Measurements from ENCODE around the gene PHIP. TPM values are rescaled to one million over a fixed set of nuclear protein-coding genes. Genes with fewer than 3 reads are reported as not detected.
"Not testable (repeated sequence)": the region's sequence is repeated elsewhere in the genome, so short reads cannot be mapped to it uniquely, and the experiment has no call there.

PHIP gene
- total and polyA plus RNA-seq, 2 donors from 2014 or later, result 4.8 to 30.6 TPM

DNA sequence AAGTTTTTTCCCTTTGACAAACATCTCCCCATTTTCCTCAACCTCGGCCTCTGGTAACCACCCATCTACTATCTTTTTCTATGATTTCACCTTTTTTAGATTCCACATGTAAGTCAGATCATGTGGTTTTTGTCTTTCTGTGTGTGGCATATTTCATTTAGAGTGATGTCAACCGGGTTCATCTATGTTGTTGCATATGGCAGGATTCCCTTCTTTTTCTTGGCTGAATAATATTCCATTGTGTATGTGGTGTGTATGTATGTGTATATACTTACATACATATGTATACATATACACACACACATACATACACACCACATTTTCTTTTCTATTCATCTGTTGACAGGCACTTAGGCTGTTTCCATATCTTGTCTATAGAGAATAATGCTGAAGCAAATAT is 22.2 kb upstream of the PHIP start:
- TF ChIP-seq, protein P1, sequence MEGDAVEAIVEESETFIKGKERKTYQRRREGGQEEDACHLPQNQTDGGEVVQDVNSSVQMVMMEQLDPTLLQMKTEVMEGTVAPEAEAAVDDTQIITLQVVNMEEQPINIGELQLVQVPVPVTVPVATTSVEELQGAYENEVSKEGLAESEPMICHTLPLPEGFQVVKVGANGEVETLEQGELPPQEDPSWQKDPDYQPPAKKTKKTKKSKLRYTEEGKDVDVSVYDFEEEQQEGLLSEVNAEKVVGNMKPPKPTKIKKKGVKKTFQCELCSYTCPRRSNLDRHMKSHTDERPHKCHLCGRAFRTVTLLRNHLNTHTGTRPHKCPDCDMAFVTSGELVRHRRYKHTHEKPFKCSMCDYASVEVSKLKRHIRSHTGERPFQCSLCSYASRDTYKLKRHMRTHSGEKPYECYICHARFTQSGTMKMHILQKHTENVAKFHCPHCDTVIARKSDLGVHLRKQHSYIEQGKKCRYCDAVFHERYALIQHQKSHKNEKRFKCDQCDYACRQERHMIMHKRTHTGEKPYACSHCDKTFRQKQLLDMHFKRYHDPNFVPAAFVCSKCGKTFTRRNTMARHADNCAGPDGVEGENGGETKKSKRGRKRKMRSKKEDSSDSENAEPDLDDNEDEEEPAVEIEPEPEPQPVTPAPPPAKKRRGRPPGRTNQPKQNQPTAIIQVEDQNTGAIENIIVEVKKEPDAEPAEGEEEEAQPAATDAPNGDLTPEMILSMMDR (IDR thresholded peaks at IDR 0.05; ENCODE audit: borderline replicate concordance, extremely low read depth, insufficient read depth), result no peak
- Histone ChIP-seq H3K27ac (ENCODE audit: low read depth in 2 of 2, low read length in 2 of 2) (no peak overlapping the region), H3K36me3 (ENCODE audit: control insufficient read depth in 2 of 3, insufficient read depth in 3 of 3, low read length in 3 of 3) (no peaks in the 10 kb centered on the region), H3K9ac (ENCODE audit: low read length in 3 of 3) (no peak overlapping the region), H3K27me3 (ENCODE audit: control insufficient read depth, insufficient read depth, low read length) (no peaks in the 10 kb centered on the region), H3K9me3 (ENCODE audit: control insufficient read depth in 2 of 3, insufficient read depth in 1 of 3, low read length in 3 of 3) (no peaks in the 10 kb centered on the region), H3K4me1 (ENCODE audit: control insufficient read depth in 2 of 3, insufficient read depth in 2 of 3, low read depth in 1 of 3, low read length in 3 of 3) (no peaks in the 10 kb centered on the region), H3K4me3 (ENCODE audit: low read length in 3 of 3) (no peak overlapping the region)
- no peak for FAIRE-seq
- no peak for DNase-seq
- intact Hi-C loops (cut with DNase I), result no loop called here

GRCh38 chr6:79094938-79095337 is 16.9 kb upstream of the PHIP start:
- Histone ChIP-seq H3K27ac (ENCODE audit: low read depth in 2 of 2, low read length in 2 of 2) (no peak overlapping the region), H3K36me3 (ENCODE audit: control insufficient read depth in 2 of 3, insufficient read depth in 3 of 3, low read length in 3 of 3) (no peaks in the 10 kb centered on the region), H3K4me3 (ENCODE audit: low read length in 3 of 3) (no peak overlapping the region), H3K9me3 (ENCODE audit: control insufficient read depth in 2 of 3, insufficient read depth in 1 of 3, low read length in 3 of 3) (no peaks in the 10 kb centered on the region), H3K9ac (ENCODE audit: low read length in 3 of 3) (no peak overlapping the region), H3K4me1 (ENCODE audit: control insufficient read depth in 2 of 3, insufficient read depth in 2 of 3, low read depth in 1 of 3, low read length in 3 of 3) (no peaks in the 10 kb centered on the region), H3K27me3 (ENCODE audit: control insufficient read depth, insufficient read depth, low read length) (no peaks in the 10 kb centered on the region)
- intact Hi-C loops (cut with DNase I), result no loop called here
- TF ChIP-seq, protein P1 (IDR thresholded peaks at IDR 0.05; ENCODE audit: borderline replicate concordance, extremely low read depth, insufficient read depth), result no peak
- FAIRE-seq (no peak), DNase-seq (no peak)

DNA sequence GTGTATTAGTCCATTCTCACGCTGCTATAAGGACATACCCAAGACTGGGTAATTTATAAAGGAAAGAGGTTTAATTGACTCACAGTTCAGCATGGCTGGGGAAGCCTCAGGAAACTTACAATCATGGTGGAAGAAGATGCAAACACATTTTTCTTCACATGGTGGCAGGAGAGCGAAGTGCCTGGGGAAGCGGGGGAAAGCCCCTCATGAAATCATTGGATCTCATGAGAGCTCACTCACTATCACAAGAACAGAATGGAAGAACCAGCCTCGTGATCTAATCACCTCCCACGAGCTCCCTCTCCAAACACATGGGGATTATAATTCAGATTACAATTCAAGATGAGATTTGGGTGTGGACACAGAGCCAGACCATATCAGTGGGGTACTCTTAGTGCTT is 13.7 kb upstream of the PHIP start:
- FAIRE-seq; H3K4me1 ChIP-seq (ENCODE audit: control insufficient read depth in 2 of 3, insufficient read depth in 2 of 3, low read depth in 1 of 3, low read length in 3 of 3); H3K9ac ChIP-seq (ENCODE audit: low read length in 3 of 3); DNase-seq; H3K27ac ChIP-seq (ENCODE audit: low read depth in 2 of 2, low read length in 2 of 2); H3K36me3 ChIP-seq (ENCODE audit: control insufficient read depth in 2 of 3, insufficient read depth in 3 of 3, low read length in 3 of 3); H3K9me3 ChIP-seq (ENCODE audit: control insufficient read depth in 2 of 3, insufficient read depth in 1 of 3, low read length in 3 of 3); H3K4me3 ChIP-seq (ENCODE audit: low read length in 3 of 3); intact Hi-C loops (cut with DNase I); H3K27me3 ChIP-seq (ENCODE audit: control insufficient read depth, insufficient read depth, low read length): not testable (repeated sequence)

- no peak for DNase-seq
- no peaks in the 10 kb centered on the region for H3K36me3 ChIP-seq (ENCODE audit: control insufficient read depth in 2 of 3, insufficient read depth in 3 of 3, low read length in 3 of 3)
- no peak overlapping the region for H3K27ac ChIP-seq (ENCODE audit: low read depth in 2 of 2, low read length in 2 of 2)
- H3K4me3 ChIP-seq (ENCODE audit: low read length in 3 of 3), result no peak overlapping the region
- TF ChIP-seq, protein P1 (IDR thresholded peaks at IDR 0.05; ENCODE audit: borderline replicate concordance, extremely low read depth, insufficient read depth), result no peak
- no peak for FAIRE-seq
- no peaks in the 10 kb centered on the region for H3K9me3 ChIP-seq (ENCODE audit: control insufficient read depth in 2 of 3, insufficient read depth in 1 of 3, low read length in 3 of 3)
- intact Hi-C loops (cut with DNase I), result no loop called here
- H3K27me3 ChIP-seq (ENCODE audit: control insufficient read depth, insufficient read depth, low read length), result no peaks in the 10 kb centered on the region
- H3K9ac ChIP-seq (ENCODE audit: low read length in 3 of 3), result no peak overlapping the region
- H3K4me1 ChIP-seq (ENCODE audit: control insufficient read depth in 2 of 3, insufficient read depth in 2 of 3, low read depth in 1 of 3, low read length in 3 of 3), result no peaks in the 10 kb centered on the region
Measured at GRCh38 chr6:79089552-79090404, 11.7 kb upstream of the PHIP start.
